GM18861 (cell line): ENCODE measurements around the gene RNF213.
"Not testable (repeated sequence)": the region's sequence is repeated elsewhere in the genome, so short reads cannot be mapped to it uniquely, and the experiment has no call there.

Experiments
- ATAC-seq: cut with Tn5 transposase; IDR thresholded peaks from one replicate; pipeline ENCODE4 v1.9.1; 2021; ENCODE audit not compliant: unreplicated experiment

Gene RNF213

GRCh38 chr17:80316927-80317705, 56.5 kb downstream of the RNF213 start:
- ATAC-seq = no peak

- ATAC-seq = no peak
Observed at GRCh38 chr17:80317706-80317980, 57.0 kb downstream of the RNF213 start.

- no peak for ATAC-seq
Observed at GRCh38 chr17:80318166-80318565, 57.5 kb downstream of the RNF213 start.

- no peak for ATAC-seq
Observed at GRCh38 chr17:80319262-80319998, 58.8 kb downstream of the RNF213 start.

GRCh38 chr17:80319999-80320344, 59.3 kb downstream of the RNF213 start:
- no peak for ATAC-seq

GRCh38 chr17:80320496-80320895, 59.8 kb downstream of the RNF213 start:
- no peak for ATAC-seq

- no peak for ATAC-seq
Observed at GRCh38 chr17:80322864-80323263, 62.2 kb downstream of the RNF213 start.

GRCh38 chr17:80323982-80324381, 63.3 kb downstream of the RNF213 start:
- ATAC-seq = no peak

- ATAC-seq = no peak
Observed at GRCh38 chr17:80327518-80327917, 66.9 kb downstream of the RNF213 start.

GRCh38 chr17:80328634-80329380, 68.2 kb downstream of the RNF213 start:
- no peak for ATAC-seq

- ATAC-seq = not testable (repeated sequence)
Observed at GRCh38 chr17:80329421-80329820, 68.8 kb downstream of the RNF213 start.

- no peak for ATAC-seq
Observed at GRCh38 chr17:80330276-80330675, 69.6 kb downstream of the RNF213 start.

GRCh38 chr17:80330938-80331337, 70.3 kb downstream of the RNF213 start:
- ATAC-seq = not testable (repeated sequence)

- ATAC-seq = no peak
Observed at GRCh38 chr17:80331820-80332219, 71.2 kb downstream of the RNF213 start.

- no peak for ATAC-seq
Observed at GRCh38 chr17:80337195-80337895, 76.7 kb downstream of the RNF213 start.

GRCh38 chr17:80339118-80339517, 78.5 kb downstream of the RNF213 start:
- no peak for ATAC-seq

GRCh38 chr17:80339731-80340456, 79.2 kb downstream of the RNF213 start:
- ATAC-seq = no peak

- no peak for ATAC-seq
Observed at GRCh38 chr17:80345321-80345720, 84.7 kb downstream of the RNF213 start.

- no peak for ATAC-seq
Observed at GRCh38 chr17:80345841-80346497, 85.3 kb downstream of the RNF213 start.
